H1 (cell line): ENCODE measurements around the gene TXNDC12.

Experiments used
- CREB1 ChIP-seq: IDR thresholded peaks from 2 replicates; pipeline ENCODE4 v1.6.1; 2012; ENCODE audit warnings: inconsistent platforms
- EP300 ChIP-seq, 2 experiments: IDR thresholded peaks; 1 replicate in 1 of 2; 2 replicates in 1 of 2; pipeline ENCODE4 v1.6.1; 2011 to 2012; ENCODE audit warnings: low read depth in 2 of 2, low read length in 2 of 2, mild to moderate bottlenecking in 2 of 2, borderline replicate concordance in 1 of 2, inconsistent platforms in 1 of 2, moderate library complexity in 1 of 2
- EZH2 ChIP-seq: fragments of 200-600 bp; sonication (generic); IDR thresholded peaks from 2 replicates; pipeline ENCODE4 v1.7.1; 2012; ENCODE audit warnings: low read depth, mild to moderate bottlenecking, moderate library complexity, low read length, inconsistent platforms; ENCODE audit not compliant: severe bottlenecking
- KDM1A ChIP-seq: fragments of 200-600, 300-600 bp; sonication (generic); IDR thresholded peaks from 2 replicates; pipeline ENCODE4 v1.7.1; 2016; ENCODE audit warnings: mild to moderate bottlenecking, low read length, borderline replicate concordance
- MAFK ChIP-seq: IDR thresholded peaks from 2 replicates; pipeline ENCODE4 v1.6.1; 2012; ENCODE audit warnings: low read depth, mild to moderate bottlenecking, improper control_type of control experiment, low read length
- NRF1 ChIP-seq: IDR thresholded peaks from 2 replicates; pipeline ENCODE4 v1.6.1; 2011; ENCODE audit warnings: mild to moderate bottlenecking, low read depth, low read length, improper control_type of control experiment
- PHF8 ChIP-seq: fragments of 200-600 bp; sonication (generic); conservative IDR thresholded peaks from 2 replicates; pipeline ENCODE4 v1.7.1; 2012; ENCODE audit warnings: low read depth, mild to moderate bottlenecking, inconsistent platforms, low read length, moderate library complexity
- POLR2A ChIP-seq, 2 experiments: IDR thresholded peaks; 1 replicate in 1 of 2; 2 replicates in 1 of 2; pipeline ENCODE4 v1.6.1; 2011; ENCODE audit warnings: low read depth in 2 of 2, low read length in 2 of 2, mild to moderate bottlenecking in 2 of 2; ENCODE audit errors: control extremely low read depth in 1 of 2
- POLR2AphosphoS5 ChIP-seq: IDR thresholded peaks from 2 replicates; pipeline ENCODE4 v1.6.1; 2011; ENCODE audit warnings: low read depth, low read length
- RAD21 ChIP-seq, 2 experiments: IDR thresholded peaks in 1 of 2; conservative IDR thresholded peaks in 1 of 2; 2 replicates each; pipeline ENCODE4 v1.6.1; 2011; ENCODE audit warnings: low read depth in 2 of 2, low read length in 2 of 2, improper control_type of control experiment in 1 of 2, inconsistent platforms in 1 of 2, mild to moderate bottlenecking in 1 of 2, moderate library complexity in 1 of 2
- TF ChIP-seq, protein P1 (sequence below), 3 experiments: IDR thresholded peaks; 1 replicate in 2 of 3; 2 replicates in 1 of 3; pipeline versions ENCODE4 v1.5.1 to v1.6.1; 2011; ENCODE audit warnings: low read length in 3 of 3, mild to moderate bottlenecking in 3 of 3, inconsistent platforms in 2 of 3, low read depth in 1 of 3, moderate library complexity in 1 of 3; ENCODE audit not compliant: insufficient read depth in 1 of 3; ENCODE audit errors: control extremely low read depth in 1 of 3

DNA sequence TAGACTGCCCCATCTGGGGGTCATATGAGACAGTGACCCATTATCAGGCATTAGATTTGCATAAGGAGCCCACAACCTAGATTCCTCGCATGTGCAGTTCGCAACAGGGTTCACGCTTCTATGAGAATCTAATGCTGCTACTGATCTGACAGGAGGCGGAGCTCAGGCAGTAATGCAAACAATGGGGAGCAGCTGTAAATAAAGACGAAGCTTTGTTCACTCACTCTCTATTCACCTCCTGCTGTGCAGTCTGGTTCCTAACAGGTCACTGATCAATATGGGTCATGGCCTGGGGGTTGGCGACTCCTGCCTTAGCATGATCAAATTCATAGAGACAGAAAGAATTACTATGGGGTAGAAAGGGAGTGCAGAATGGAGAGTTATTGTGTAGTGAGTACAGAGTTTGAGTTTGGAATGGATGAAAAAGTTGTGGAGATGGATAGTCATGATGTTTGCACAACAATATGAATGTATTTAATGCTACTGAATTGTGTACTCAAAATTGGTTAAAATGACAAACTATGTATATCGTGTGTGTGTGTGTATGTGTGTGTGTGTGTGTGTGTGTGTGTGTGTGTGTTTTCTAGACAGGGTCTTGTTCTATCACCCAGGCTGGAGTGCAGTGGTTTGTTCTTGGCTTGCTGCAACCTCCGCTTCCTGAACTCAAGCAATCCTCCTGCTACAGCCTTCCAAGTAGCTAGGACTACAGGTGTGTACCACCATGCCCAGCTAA lies 43.3 kb upstream of the TXNDC12 start:
- TF ChIP-seq POLR2A (IDR thresholded peaks at IDR 0.05; ENCODE audit: control extremely low read depth in 1 of 2, low read depth in 2 of 2, low read length in 2 of 2) (no peak), EZH2 (no peak), EP300 (IDR thresholded peaks at IDR 0.05; ENCODE audit: borderline replicate concordance in 1 of 2, low read depth in 2 of 2, low read length in 2 of 2) (no peak), RAD21 (IDR thresholded peaks at IDR 0.05 in 1 of 2, conservative IDR thresholded peaks at IDR 0.05 in 1 of 2; ENCODE audit: low read depth in 2 of 2, low read length in 2 of 2) (no peak), NRF1 (no peak), POLR2AphosphoS5 (no peak), KDM1A (no peak), PHF8 (no peak), CREB1 (no peak), MAFK (no peak)
- TF ChIP-seq, protein P1, sequence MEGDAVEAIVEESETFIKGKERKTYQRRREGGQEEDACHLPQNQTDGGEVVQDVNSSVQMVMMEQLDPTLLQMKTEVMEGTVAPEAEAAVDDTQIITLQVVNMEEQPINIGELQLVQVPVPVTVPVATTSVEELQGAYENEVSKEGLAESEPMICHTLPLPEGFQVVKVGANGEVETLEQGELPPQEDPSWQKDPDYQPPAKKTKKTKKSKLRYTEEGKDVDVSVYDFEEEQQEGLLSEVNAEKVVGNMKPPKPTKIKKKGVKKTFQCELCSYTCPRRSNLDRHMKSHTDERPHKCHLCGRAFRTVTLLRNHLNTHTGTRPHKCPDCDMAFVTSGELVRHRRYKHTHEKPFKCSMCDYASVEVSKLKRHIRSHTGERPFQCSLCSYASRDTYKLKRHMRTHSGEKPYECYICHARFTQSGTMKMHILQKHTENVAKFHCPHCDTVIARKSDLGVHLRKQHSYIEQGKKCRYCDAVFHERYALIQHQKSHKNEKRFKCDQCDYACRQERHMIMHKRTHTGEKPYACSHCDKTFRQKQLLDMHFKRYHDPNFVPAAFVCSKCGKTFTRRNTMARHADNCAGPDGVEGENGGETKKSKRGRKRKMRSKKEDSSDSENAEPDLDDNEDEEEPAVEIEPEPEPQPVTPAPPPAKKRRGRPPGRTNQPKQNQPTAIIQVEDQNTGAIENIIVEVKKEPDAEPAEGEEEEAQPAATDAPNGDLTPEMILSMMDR (IDR thresholded peaks at IDR 0.05; ENCODE audit: control extremely low read depth in 1 of 3, insufficient read depth in 1 of 3, low read depth in 1 of 3, low read length in 3 of 3), result no peak
